DMS153 (cell line): ENCODE data around the gene MRPL11.

Source experiments
- DNase-seq: peaks from one replicate; lab custom pipeline; 2025; lab: John Stamatoyannopoulos, UW

The MRPL11 gene

DNA sequence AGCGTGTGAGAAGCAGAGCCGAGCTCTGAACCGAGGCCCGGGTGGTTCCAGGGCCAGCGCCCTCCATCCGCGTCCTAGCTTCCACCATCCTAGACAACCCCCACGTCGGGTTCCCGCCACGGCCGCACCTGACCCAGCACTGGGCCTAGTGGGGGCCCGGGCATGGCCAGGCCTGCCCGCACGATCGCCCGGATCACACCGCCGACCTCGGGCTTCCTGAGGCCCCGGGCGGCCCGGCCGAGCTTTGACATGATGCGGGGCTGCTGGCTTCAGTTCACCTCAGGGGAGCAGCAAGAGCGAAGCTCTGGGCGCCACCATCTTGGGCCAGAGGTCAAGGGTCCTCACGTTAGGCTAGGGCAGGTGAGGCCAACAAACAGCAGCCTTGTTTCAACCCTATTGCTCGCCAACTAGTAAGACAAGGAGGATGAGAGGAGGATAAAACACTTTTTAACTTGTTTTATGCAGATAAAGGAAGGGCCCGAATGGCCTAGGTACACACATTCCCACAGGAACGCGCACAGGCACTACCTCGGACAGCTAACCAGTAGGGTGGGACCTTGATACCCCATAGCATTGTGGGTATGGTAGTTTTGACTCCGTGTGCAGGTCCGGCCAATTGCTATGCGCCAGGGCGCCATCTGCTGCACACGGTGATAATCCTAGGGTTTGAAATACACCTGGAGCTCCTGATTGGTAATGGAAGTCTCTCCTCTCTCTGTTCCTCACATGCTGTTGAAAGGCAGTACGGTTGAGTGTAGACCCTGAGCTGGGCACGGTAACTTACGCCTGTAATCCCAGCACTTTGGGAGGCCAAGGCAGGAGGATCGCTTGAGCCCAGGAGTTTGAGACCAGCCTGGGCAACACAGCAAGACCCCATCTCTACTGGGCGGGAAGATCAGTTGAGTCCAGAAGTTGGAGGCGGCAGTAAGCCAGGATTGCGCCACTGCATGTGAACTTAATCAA lies at the start of gene MRPL11:
Gene MRPL11, minus strand, starts transcription at position 345 of the 963 bp plus-strand sequence. Its CDS starts 94 bp downstream, at position 251.
- peak; percentile 92 for DNase-seq

- DNase-seq = no peak
Measured at GRCh38 chr11:66484806-66485380, 46.2 kb upstream of the MRPL11 start.

DNA sequence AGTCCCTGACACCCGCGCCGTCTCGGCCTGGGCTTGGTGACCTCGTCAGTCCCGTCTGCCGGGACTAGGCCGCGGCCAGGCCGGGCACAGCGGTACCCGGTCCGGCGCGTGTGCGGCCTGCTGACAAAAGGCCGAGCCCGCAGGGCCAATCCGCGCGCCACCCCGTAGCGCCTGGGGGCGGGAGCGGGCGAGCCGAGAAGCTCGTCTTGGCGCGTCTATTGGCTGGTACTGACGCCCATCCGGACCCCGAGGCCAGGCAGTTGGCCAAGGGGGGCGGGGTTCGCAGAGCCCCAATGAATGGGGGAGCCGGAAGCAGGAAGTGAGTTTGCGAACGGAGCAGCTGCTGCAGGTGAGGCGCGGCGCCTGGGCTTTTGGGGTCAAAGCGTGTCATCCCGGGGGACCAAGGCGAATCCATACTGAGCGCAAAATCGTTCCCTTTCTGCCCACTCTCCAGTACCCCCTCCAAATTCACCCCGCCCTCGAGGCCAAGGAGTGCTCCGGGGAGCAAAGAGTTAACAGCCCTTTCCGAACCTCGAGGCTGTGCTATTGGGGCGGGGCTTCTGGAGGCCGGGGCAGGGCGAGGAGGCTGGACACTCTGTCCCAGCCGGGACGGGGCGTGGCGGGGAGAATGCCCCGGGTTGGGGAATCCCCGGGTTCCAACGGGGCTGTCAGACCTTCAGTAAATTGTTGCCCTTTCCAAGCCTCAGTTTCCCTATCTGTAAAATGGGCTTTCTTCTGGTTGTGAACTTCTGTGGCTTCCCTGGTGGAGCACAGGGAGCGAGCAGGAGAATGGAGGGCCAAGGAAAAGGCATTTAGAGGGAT lies 41.7 kb upstream of the MRPL11 start, which contains the start of gene DPP3:
Gene DPP3, plus strand, starts transcription at position 318 of the 822 bp plus-strand sequence. CDS start 1,767 bp downstream, outside the sequence.
- DNase-seq = peak; percentile 98

GRCh38 chr11:66479394-66480116 lies 40.9 kb upstream of the MRPL11 start:
- DNase-seq = no peak

DNA sequence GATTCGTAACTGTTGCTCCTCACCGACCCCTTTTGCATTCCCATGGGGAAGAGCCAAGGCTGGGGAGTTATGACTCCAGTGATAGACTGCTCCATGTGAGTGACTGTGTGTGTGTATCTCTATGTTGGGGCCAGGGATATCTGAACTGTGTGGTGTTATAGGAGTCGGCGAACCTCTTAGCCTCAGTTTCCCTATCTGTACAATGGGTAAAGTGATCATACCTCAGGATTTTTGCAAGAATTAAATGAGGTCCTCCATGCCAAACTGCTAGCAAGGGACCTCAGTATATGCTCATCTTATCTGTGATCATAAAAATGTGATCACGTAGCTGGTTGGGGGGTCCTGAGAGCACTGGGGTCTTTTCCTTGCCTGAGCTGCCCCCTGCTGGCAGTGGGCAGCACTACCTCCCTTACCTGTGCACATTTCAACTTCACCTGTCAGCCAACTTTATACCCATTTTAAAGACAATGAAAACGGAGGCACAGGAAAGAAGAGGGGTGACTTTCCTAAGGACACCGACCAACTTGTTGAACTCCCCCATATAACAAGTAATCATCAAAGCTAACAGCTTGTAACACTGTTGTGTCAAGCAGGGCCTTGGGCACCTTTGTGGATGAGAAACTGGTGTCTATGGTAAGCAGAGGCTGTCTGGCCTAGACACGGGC lies 40.2 kb upstream of the MRPL11 start:
- no peak for DNase-seq

GRCh38 chr11:66477263-66478201 lies 38.9 kb upstream of the MRPL11 start:
- no peak for DNase-seq

- DNase-seq = no peak
Measured at GRCh38 chr11:66476841-66477251, 38.2 kb upstream of the MRPL11 start.

- no peak for DNase-seq
Measured at GRCh38 chr11:66476173-66476840, 37.7 kb upstream of the MRPL11 start.

- DNase-seq = no peak
Measured at GRCh38 chr11:66475349-66476172, 36.9 kb upstream of the MRPL11 start.

DNA sequence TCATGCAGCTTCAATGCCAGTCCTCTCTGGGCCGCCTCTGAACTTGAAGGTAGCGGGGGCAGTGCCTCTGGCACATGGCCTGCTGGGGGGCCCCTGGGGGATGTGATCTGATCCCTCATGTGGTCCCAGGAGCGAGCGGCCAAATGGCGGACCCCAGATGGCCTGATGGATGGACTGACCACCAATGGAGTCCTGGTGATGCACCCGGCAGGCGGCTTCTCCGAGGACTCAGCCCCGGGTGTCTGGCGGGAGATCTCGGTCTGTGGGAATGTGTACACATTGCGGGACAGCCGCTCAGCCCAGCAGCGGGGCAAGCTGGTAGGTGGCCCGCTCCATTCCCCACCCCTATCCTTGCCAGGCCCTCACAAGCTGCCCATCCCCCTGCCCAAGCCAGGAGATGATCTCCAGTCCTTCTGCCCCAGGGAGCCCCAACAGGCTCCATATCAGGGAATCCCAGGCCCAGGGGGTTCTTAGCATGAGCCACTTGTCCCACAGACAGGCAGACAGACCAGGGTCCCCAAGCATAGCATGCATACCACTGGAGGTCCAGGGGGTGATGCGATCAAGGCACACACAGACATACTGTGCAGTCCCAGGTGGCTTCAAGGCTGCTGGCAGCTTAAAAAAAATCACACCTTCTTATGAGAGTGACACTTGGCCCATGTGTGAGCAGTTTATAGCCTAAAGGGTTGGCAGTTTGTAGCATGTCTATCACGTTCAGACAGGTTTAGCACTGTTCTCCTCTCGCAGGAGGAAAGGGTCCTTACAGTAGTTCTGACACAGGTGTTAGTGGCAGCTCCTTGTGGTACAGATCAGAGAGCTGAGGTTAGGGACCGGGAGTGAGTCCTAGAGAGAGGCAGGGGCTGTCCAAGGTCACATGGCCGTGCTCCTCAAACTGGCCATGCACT lies 35.2 kb upstream of the MRPL11 start:
- DNase-seq = no peak

DNA sequence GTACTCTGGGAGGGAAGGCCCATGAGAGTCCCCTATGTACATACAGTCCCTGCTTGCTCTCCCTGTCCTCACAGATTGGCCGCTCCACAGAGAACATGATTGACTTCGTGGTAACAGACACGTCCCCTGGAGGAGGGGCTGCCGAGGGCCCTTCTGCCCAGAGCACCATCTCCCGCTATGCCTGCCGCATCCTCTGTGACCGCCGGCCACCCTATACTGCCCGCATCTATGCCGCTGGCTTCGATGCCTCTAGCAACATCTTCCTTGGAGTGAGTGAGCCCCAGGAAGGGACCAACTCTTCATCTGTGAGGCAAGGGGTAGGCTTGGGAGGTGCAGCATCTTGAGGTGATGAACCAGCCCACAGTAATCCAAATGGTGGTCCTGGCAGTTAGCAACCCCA lies 34.5 kb upstream of the MRPL11 start:
- DNase-seq = no peak

DNA sequence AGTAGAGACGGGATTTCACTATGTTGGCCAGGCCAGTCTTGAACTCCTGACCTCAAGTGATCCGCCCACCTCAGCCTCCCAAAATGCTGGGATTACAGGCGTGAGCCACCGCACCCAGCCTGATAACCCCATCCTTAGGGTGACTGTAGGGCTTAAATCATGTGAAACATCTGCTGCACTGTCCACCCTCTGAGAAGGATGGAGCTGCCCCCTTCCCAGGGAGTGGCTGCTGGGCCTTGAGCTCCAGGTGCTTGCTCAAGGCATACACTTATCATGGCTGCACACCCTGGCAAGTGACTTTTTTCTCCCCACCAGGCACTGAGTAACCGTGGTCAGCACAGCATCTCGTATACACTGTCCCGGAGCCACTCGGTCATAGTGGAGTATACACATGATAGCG lies 33.4 kb upstream of the MRPL11 start:
- DNase-seq = no peak

DNA sequence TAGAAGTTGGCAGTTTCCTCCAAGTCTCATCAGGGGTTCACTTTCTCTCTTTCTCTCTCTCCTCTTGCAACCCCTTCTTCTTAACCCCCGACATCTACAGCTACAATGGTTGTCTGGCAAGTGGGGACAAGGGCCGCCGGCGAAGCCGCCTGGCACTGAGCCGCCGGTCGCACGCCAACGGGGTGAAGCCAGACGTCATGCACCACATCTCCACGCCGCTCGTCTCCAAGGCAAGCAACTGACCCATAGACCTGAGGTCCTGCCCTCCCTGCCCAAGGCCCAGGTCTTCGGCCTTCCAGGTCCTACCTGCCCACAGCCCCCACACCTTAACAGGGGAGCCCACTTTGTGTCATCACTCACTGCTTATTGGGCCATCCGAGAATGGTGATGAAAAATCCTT lies 32.5 kb upstream of the MRPL11 start:
- no peak for DNase-seq

- no peak for DNase-seq
Measured at GRCh38 chr11:66470015-66470414, 31.4 kb upstream of the MRPL11 start.

GRCh38 chr11:66469441-66469840 lies 30.8 kb upstream of the MRPL11 start:
- no peak for DNase-seq

DNA sequence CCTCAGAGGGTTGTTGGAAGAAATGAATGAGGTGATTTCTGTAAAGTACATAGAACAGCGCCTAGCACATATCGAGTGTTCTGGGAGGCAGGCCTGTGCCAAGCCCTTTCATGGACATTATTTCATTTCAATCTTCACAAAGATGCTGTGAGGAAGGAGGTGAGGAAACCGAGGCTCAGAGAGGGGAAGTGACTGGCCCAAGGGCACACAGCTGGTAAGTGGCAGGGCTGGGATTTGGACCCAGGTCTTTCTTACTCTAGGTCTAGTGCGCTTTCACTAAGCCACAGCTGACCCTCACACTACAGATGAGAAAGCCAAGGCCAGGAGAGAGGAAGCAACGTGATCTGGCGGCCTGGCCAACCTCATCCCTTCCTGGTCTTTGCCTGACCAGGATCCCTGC lies 30.0 kb upstream of the MRPL11 start:
- no peak for DNase-seq

- peak; percentile 29 for DNase-seq
Measured at GRCh38 chr11:66467756-66468155, 29.1 kb upstream of the MRPL11 start.
